Mammary epithelial cell (primary cell): Measurements from ENCODE around the gene SMAD5.

Experiments
- EZH2 ChIP-seq: IDR thresholded peaks from 2 replicates; pipeline ENCODE4 v1.6.1; 2012; ENCODE audit warnings: low read length, inconsistent platforms, borderline replicate concordance
- TF ChIP-seq, protein P1 (sequence below), 2 donors: IDR thresholded peaks in 1 of 2; conservative IDR thresholded peaks in 1 of 2; 2 replicates each; pipeline ENCODE4 v1.5.1; 2011 to 2012; ENCODE audit warnings: inconsistent platforms in 2 of 2, low read length in 2 of 2, mild to moderate bottlenecking in 2 of 2, control low read depth in 1 of 2, low read depth in 1 of 2; ENCODE audit not compliant: insufficient read depth in 1 of 2; ENCODE audit errors: extremely low read depth in 1 of 2

- TF ChIP-seq, protein P1, sequence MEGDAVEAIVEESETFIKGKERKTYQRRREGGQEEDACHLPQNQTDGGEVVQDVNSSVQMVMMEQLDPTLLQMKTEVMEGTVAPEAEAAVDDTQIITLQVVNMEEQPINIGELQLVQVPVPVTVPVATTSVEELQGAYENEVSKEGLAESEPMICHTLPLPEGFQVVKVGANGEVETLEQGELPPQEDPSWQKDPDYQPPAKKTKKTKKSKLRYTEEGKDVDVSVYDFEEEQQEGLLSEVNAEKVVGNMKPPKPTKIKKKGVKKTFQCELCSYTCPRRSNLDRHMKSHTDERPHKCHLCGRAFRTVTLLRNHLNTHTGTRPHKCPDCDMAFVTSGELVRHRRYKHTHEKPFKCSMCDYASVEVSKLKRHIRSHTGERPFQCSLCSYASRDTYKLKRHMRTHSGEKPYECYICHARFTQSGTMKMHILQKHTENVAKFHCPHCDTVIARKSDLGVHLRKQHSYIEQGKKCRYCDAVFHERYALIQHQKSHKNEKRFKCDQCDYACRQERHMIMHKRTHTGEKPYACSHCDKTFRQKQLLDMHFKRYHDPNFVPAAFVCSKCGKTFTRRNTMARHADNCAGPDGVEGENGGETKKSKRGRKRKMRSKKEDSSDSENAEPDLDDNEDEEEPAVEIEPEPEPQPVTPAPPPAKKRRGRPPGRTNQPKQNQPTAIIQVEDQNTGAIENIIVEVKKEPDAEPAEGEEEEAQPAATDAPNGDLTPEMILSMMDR (conservative IDR thresholded peaks at IDR 0.05 in 1 of 2, IDR thresholded peaks at IDR 0.05 in 1 of 2; ENCODE audit: extremely low read depth in 1 of 2, insufficient read depth in 1 of 2, low read depth in 1 of 2, low read length in 2 of 2): no peak
- TF ChIP-seq EZH2: no peak
Observed at GRCh38 chr5:136101884-136102283, 30.8 kb upstream of the SMAD5 start.
